Diencephalon (tissue), 1 donor: Measurements from ENCODE around the gene DLG2. TPM values are rescaled to one million over a fixed set of nuclear protein-coding genes. Genes with fewer than 3 reads are reported as not detected.

Source experiments
- small RNA-seq: library from RNA; depleted of rRNA; stranded (forward); fragments of <200 nt; gene quantifications from one replicate; pipeline ENCODE3, GENCODE V24; 2014
- total RNA-seq: library from RNA; depleted of rRNA; stranded (reverse); fragments of >200 nt; gene quantifications from one replicate; pipeline ENCODE4 v1.2.3, GENCODE V29; 2014

Gene DLG2
- total RNA-seq: 158 TPM

GRCh38 chr11:85627332-85627997 lies at the start of gene DLG2:
TSS of gene DLG2 (minus strand) at chr11:85627344.

GRCh38 chr11:85664615-85665481 lies 37.7 kb upstream of the DLG2 start, which contains the start of gene CREBZF:
TSS of gene CREBZF (minus strand) at chr11:85665129. CDS start at chr11:85664875, 254 bp downstream.

GRCh38 chr11:85647604-85648299 lies 20.6 kb upstream of the DLG2 start, which contains the start of gene TMEM126A:
TSS of gene TMEM126A (plus strand) at chr11:85647967. CDS start at chr11:85650256, 2,289 bp downstream.

GRCh38 chr11:85627998-85628770 lies 1.0 kb upstream of the DLG2 start, which contains the start of gene TMEM126B:
TSS of gene TMEM126B (plus strand) at chr11:85628593. CDS start at chr11:85628608, 15 bp downstream.

Small RNA genes lying within 50 kb of the gene (small RNA-seq; reads per million reads assigned to genes)
- gene RF02112 (not detected), gene RF02113 (not detected), gene RNU6-1292P (not detected)

Other genes with a start within 250 kb of the DLG2 start
- 63.4 TPM for gene TMEM126B, start 1.2 kb upstream of the DLG2 start, total RNA-seq
- 37.6 TPM for gene TMEM126A, start 20.6 kb upstream of the DLG2 start, total RNA-seq
- 68.3 TPM for gene CREBZF, start 37.8 kb upstream of the DLG2 start, total RNA-seq
- gene CCDC89, start 58.9 kb upstream of the DLG2 start, total RNA-seq: 2.5 TPM
- 13.1 TPM for gene SYTL2, start 183.8 kb upstream of the DLG2 start, total RNA-seq
- gene CCDC83, start 228.0 kb upstream of the DLG2 start, total RNA-seq: not detected